Tibial nerve (tissue), 4 donors: Measurements from ENCODE around the gene EXTL1.

Source experiments
- EP300 ChIP-seq, 2 donors: sonication (generic); formaldehyde crosslinking; IDR thresholded peaks; one replicate each; pipeline ENCODE4 v1.6.1; 2017; ENCODE audit warnings: antibody characterized with exemption in 2 of 2, mild to moderate bottlenecking in 1 of 2
- POLR2A ChIP-seq, 2 donors: fragments of 450-650 bp; IDR thresholded peaks; one replicate each; pipeline ENCODE4 v1.6.1; 2017; ENCODE audit warnings: antibody characterized with exemption in 2 of 2, mild to moderate bottlenecking in 2 of 2, moderate library complexity in 2 of 2
- TF ChIP-seq, protein P1 (sequence below), 5 experiments: fragments of 200-600 bp in 3 of 5; fragments of 450-650 bp in 2 of 5; sonication (generic) in 3 of 5; IDR thresholded peaks; one replicate each; pipeline ENCODE4 v1.5.1; 2016 to 2019; ENCODE audit warnings: antibody characterized with exemption in 5 of 5, mild to moderate bottlenecking in 3 of 5, moderate library complexity in 2 of 5

DNA sequence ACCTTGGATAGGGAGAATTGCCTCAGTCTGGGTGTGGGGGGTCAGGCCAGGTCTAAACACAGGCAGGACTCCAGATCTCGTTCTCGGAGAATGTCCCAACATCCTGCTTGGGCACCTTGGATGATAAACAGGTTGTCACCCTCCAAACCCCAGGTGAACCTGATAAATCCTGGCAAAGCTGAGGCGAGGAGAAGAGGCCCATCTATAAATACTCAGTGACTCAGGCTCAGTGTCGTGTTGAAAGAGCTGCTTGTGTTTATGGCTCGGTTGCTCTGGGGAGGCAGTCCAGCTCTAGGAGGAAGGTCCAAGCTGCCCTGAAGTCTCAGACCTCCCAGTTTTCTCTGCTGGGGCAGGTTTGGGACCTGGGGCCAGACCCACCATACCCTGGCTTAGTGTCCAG, 61.6 kb downstream of the EXTL1 start:
- TF ChIP-seq, protein P1, sequence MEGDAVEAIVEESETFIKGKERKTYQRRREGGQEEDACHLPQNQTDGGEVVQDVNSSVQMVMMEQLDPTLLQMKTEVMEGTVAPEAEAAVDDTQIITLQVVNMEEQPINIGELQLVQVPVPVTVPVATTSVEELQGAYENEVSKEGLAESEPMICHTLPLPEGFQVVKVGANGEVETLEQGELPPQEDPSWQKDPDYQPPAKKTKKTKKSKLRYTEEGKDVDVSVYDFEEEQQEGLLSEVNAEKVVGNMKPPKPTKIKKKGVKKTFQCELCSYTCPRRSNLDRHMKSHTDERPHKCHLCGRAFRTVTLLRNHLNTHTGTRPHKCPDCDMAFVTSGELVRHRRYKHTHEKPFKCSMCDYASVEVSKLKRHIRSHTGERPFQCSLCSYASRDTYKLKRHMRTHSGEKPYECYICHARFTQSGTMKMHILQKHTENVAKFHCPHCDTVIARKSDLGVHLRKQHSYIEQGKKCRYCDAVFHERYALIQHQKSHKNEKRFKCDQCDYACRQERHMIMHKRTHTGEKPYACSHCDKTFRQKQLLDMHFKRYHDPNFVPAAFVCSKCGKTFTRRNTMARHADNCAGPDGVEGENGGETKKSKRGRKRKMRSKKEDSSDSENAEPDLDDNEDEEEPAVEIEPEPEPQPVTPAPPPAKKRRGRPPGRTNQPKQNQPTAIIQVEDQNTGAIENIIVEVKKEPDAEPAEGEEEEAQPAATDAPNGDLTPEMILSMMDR (IDR thresholded peaks at IDR 0.05): no peak
- no peak for TF ChIP-seq POLR2A (IDR thresholded peaks at IDR 0.05)
- TF ChIP-seq EP300 (IDR thresholded peaks at IDR 0.05): no peak
